ENCODE measurements around the gene C2CD4D. TPM values are rescaled to one million over a fixed set of nuclear protein-coding genes. Genes with fewer than 3 reads are reported as not detected.

Gene C2CD4D
- total RNA-seq, 1 donor from 2014 or later, result 0.16 TPM

- no peak for TF ChIP-seq EZH2 (IDR thresholded peaks at IDR 0.05; ENCODE audit: insufficient read depth, low read length)
- Histone ChIP-seq H3K27ac (ENCODE audit: low read depth, low read length) (no peak within 1 kb of the TSS), H2AFZ (ENCODE audit: low read depth, low read length) (no peak within 1 kb of the TSS), H3K4me3 (ENCODE audit: insufficient read depth, low read depth, low read length) (no peak within 1 kb of the TSS), H3K36me3 (ENCODE audit: insufficient read depth, low read length) (no peaks in the 10 kb centered on the region), H3K4me1 (ENCODE audit: insufficient read depth, low read length) (no peaks in the 10 kb centered on the region), H3K27me3 (ENCODE audit: insufficient read depth, low read length) (peaks cover 71% of the 10 kb centered on the region), H4K20me1 (ENCODE audit: insufficient read depth, low read length) (no peaks in the 10 kb centered on the region), H3K4me2 (ENCODE audit: low read length) (no peak within 1 kb of the TSS), H3K79me2 (ENCODE audit: insufficient read depth, low read length) (no peaks in the 10 kb centered on the region), H3K9ac (ENCODE audit: low read length) (no peak within 1 kb of the TSS), H3K9me3 (ENCODE audit: insufficient read depth, low read depth, low read length) (no peaks in the 10 kb centered on the region)
- DNase-seq (ENCODE audit: low read depth), result no peak
- Mint-ChIP-seq H3K36me3 (ENCODE audit: low read depth, unreplicated experiment) (peaks cover 7% of the 10 kb centered on the region), H3K4me1 (ENCODE audit: low read depth, unreplicated experiment) (peaks cover 5% of the 10 kb centered on the region), H3K9me3 (ENCODE audit: unreplicated experiment) (no peaks in the 10 kb centered on the region), H3K4me3 (ENCODE audit: unreplicated experiment) (no peak within 1 kb of the TSS), H3K27me3 (ENCODE audit: low read depth, unreplicated experiment) (peaks cover 56% of the 10 kb centered on the region), H3K27ac (ENCODE audit: unreplicated experiment) (no peak within 1 kb of the TSS)
- FAIRE-seq, result no peak
Observed at GRCh38 chr1:151805066-151805820, 34.4 kb downstream of the C2CD4D start, which contains the start of gene LINGO4. Gene LINGO4 (minus strand): TSS chr1:151805419. CDS start chr1:151802704, 2,715 bp downstream.

- Histone ChIP-seq H3K27ac (ENCODE audit: low read depth, low read length) (no peak overlapping the region), H2AFZ (ENCODE audit: low read depth, low read length) (no peak overlapping the region), H4K20me1 (ENCODE audit: insufficient read depth, low read length) (no peaks in the 10 kb centered on the region), H3K36me3 (ENCODE audit: insufficient read depth, low read length) (no peaks in the 10 kb centered on the region), H3K4me3 (ENCODE audit: insufficient read depth, low read depth, low read length) (no peak overlapping the region), H3K27me3 (ENCODE audit: insufficient read depth, low read length) (peaks cover 78% of the 10 kb centered on the region), H3K9ac (ENCODE audit: low read length) (no peak overlapping the region), H3K4me2 (ENCODE audit: low read length) (no peak overlapping the region), H3K79me2 (ENCODE audit: insufficient read depth, low read length) (no peaks in the 10 kb centered on the region), H3K4me1 (ENCODE audit: insufficient read depth, low read length) (no peaks in the 10 kb centered on the region), H3K9me3 (ENCODE audit: insufficient read depth, low read depth, low read length) (no peaks in the 10 kb centered on the region)
- Mint-ChIP-seq H3K9me3 (ENCODE audit: unreplicated experiment) (no peaks in the 10 kb centered on the region), H3K4me3 (ENCODE audit: unreplicated experiment) (no peak overlapping the region), H3K4me1 (ENCODE audit: low read depth, unreplicated experiment) (peaks cover 1% of the 10 kb centered on the region), H3K27ac (ENCODE audit: unreplicated experiment) (no peak overlapping the region), H3K27me3 (ENCODE audit: low read depth, unreplicated experiment) (peaks cover 69% of the 10 kb centered on the region), H3K36me3 (ENCODE audit: low read depth, unreplicated experiment) (peaks cover 7% of the 10 kb centered on the region)
- DNase-seq (ENCODE audit: low read depth) (no peak), FAIRE-seq (no peak)
- TF ChIP-seq CTCF (IDR thresholded peaks at IDR 0.05; ENCODE audit: insufficient read depth, low read depth, low read length) (no peak), EZH2 (IDR thresholded peaks at IDR 0.05; ENCODE audit: insufficient read depth, low read length) (no peak)
Observed at GRCh38 chr1:151803915-151804314, 35.7 kb downstream of the C2CD4D start.

- no peak overlapping the region for H2AFZ ChIP-seq (ENCODE audit: low read depth, low read length)
- H3K4me1 ChIP-seq (ENCODE audit: insufficient read depth, low read length), result no peaks in the 10 kb centered on the region
- H3K9ac ChIP-seq (ENCODE audit: low read length), result no peak overlapping the region
- no peak for DNase-seq (ENCODE audit: low read depth)
- H4K20me1 ChIP-seq (ENCODE audit: insufficient read depth, low read length), result no peaks in the 10 kb centered on the region
- peaks cover 69% of the 10 kb centered on the region for H3K27me3 Mint-ChIP-seq (ENCODE audit: low read depth, unreplicated experiment)
- no peak overlapping the region for H3K4me2 ChIP-seq (ENCODE audit: low read length)
- H3K4me3 Mint-ChIP-seq (ENCODE audit: unreplicated experiment), result no peak overlapping the region
- TF ChIP-seq CTCF (IDR thresholded peaks at IDR 0.05; ENCODE audit: insufficient read depth, low read depth, low read length), result no peak
- no peak for TF ChIP-seq EZH2 (IDR thresholded peaks at IDR 0.05; ENCODE audit: insufficient read depth, low read length)
- no peak overlapping the region for H3K27ac ChIP-seq (ENCODE audit: low read depth, low read length)
- H3K79me2 ChIP-seq (ENCODE audit: insufficient read depth, low read length), result no peaks in the 10 kb centered on the region
- no peaks in the 10 kb centered on the region for H3K36me3 ChIP-seq (ENCODE audit: insufficient read depth, low read length)
- H3K9me3 ChIP-seq (ENCODE audit: insufficient read depth, low read depth, low read length), result no peaks in the 10 kb centered on the region
- no peaks in the 10 kb centered on the region for H3K9me3 Mint-ChIP-seq (ENCODE audit: unreplicated experiment)
- FAIRE-seq, result no peak
- no peak overlapping the region for H3K27ac Mint-ChIP-seq (ENCODE audit: unreplicated experiment)
- peaks cover 81% of the 10 kb centered on the region for H3K27me3 ChIP-seq (ENCODE audit: insufficient read depth, low read length)
- H3K4me1 Mint-ChIP-seq (ENCODE audit: low read depth, unreplicated experiment), result peaks cover 1% of the 10 kb centered on the region
- peaks cover 7% of the 10 kb centered on the region for H3K36me3 Mint-ChIP-seq (ENCODE audit: low read depth, unreplicated experiment)
- H3K4me3 ChIP-seq (ENCODE audit: insufficient read depth, low read depth, low read length), result no peak overlapping the region
Observed at GRCh38 chr1:151803164-151803563, 36.5 kb downstream of the C2CD4D start.
